Tibial nerve (tissue), 4 donors: Measurements from ENCODE around the gene TNRC6A. TPM values are rescaled to one million over a fixed set of nuclear protein-coding genes. Genes with fewer than 3 reads are reported as not detected.

Experiments used
- DNase-seq, 2 donors: peaks; one replicate each; pipeline ENCODE4 v3.0.0-alpha.2; 2019; ENCODE audit warnings: low spot score in 2 of 2
- H3K27ac ChIP-seq, 4 donors: fragments of 200-600 bp; sonication (generic) in 3 of 4; one replicate each; pipeline ENCODE4 v1.5.1; 2017 to 2019; ENCODE audit warnings: mild to moderate bottlenecking in 1 of 4
- H3K27me3 ChIP-seq, 2 donors: fragments of 200-600 bp; sonication (generic) in 1 of 2; one replicate each; pipeline versions ENCODE4 v1.5.1 to v1.6.0; 2017 to 2019
- H3K36me3 ChIP-seq, 3 donors: fragments of 200-600 bp; sonication (generic); one replicate each; pipeline ENCODE4 v1.5.1; 2018 to 2019
- H3K4me1 ChIP-seq, 4 donors: fragments of 200-600 bp; sonication (generic) in 3 of 4; one replicate each; pipeline ENCODE4 v1.5.1; 2017 to 2019
- H3K4me3 ChIP-seq, 4 donors: fragments of 200-600 bp; sonication (generic) in 3 of 4; one replicate each; pipeline ENCODE4 v1.5.1; 2017 to 2019; ENCODE audit warnings: mild to moderate bottlenecking in 1 of 4, moderate library complexity in 1 of 4
- H3K9me3 ChIP-seq, 4 donors: fragments of 200-600 bp; sonication (generic) in 3 of 4; one replicate each; pipeline ENCODE4 v1.5.1; 2017 to 2019
- CTCF ChIP-seq, 5 experiments: fragments of 200-600 bp in 3 of 5; fragments of 450-650 bp in 2 of 5; sonication (generic) in 3 of 5; IDR thresholded peaks; one replicate each; pipeline ENCODE4 v1.5.1; 2016 to 2019; ENCODE audit warnings: antibody characterized with exemption in 5 of 5, mild to moderate bottlenecking in 3 of 5, moderate library complexity in 2 of 5
- EP300 ChIP-seq, 2 donors: sonication (generic); formaldehyde crosslinking; IDR thresholded peaks; one replicate each; pipeline ENCODE4 v1.6.1; 2017; ENCODE audit warnings: antibody characterized with exemption in 2 of 2, mild to moderate bottlenecking in 1 of 2
- POLR2A ChIP-seq, 2 donors: fragments of 450-650 bp; IDR thresholded peaks; one replicate each; pipeline ENCODE4 v1.6.1; 2017; ENCODE audit warnings: antibody characterized with exemption in 2 of 2, mild to moderate bottlenecking in 2 of 2, moderate library complexity in 2 of 2
- WGBS, 2 donors: methylation state at CpG; one replicate each; pipeline ENCODE4 v1.1.5; 2018; 5-methylcytosine and 5-hydroxymethylcytosine counted together
- total RNA-seq, 4 donors: library from RNA; depleted of rRNA; stranded (reverse); fragments of >200 nt; gene quantifications; one replicate each; pipeline ENCODE4 v1.1.0, GENCODE V29; 2016

The TNRC6A gene
- total RNA-seq, 4 donors from 2014 or later, result 47.7 to 74.5 (median 59.6) TPM

- H3K27ac ChIP-seq, result no peak overlapping the region
- no peaks in the 10 kb centered on the region for H3K9me3 ChIP-seq
- H3K4me3 ChIP-seq, result no peak overlapping the region
- no peaks in the 10 kb centered on the region for H3K36me3 ChIP-seq
- WGBS, 2 donors, result 92 to 95% methylated on average over 6 of the region's 6 CpGs
- H3K27me3 ChIP-seq, result no peaks in the 10 kb centered on the region
- TF ChIP-seq POLR2A (IDR thresholded peaks at IDR 0.05), result no peak
- no peak for TF ChIP-seq CTCF (IDR thresholded peaks at IDR 0.05)
- no peak for TF ChIP-seq EP300 (IDR thresholded peaks at IDR 0.05)
- no peak for DNase-seq
- H3K4me1 ChIP-seq, result no peaks in the 10 kb centered on the region
These were observed 10.4 kb upstream of the TNRC6A start for GRCh38 chr16:24718967-24719521.

- DNase-seq, result no peak
- H3K9me3 ChIP-seq, result no peaks in the 10 kb centered on the region
- no peaks in the 10 kb centered on the region for H3K4me1 ChIP-seq
- no peak overlapping the region for H3K4me3 ChIP-seq
- TF ChIP-seq EP300 (IDR thresholded peaks at IDR 0.05) (no peak), POLR2A (IDR thresholded peaks at IDR 0.05) (no peak), CTCF (IDR thresholded peaks at IDR 0.05) (no peak)
- H3K27me3 ChIP-seq, result no peaks in the 10 kb centered on the region
- 92 to 95% methylated on average over 6 of the region's 6 CpGs for WGBS, 2 donors
- no peaks in the 10 kb centered on the region for H3K36me3 ChIP-seq
- H3K27ac ChIP-seq, result no peak overlapping the region
These were observed 7.6 kb upstream of the TNRC6A start for GRCh38 chr16:24721830-24722238.

- peaks cover 0 to 3% (median 1%) of the 10 kb centered on the region in 4 donors for H3K4me1 ChIP-seq
- TF ChIP-seq POLR2A (IDR thresholded peaks at IDR 0.05), result no peak
- TF ChIP-seq CTCF (IDR thresholded peaks at IDR 0.05), result no peak
- no peak for TF ChIP-seq EP300 (IDR thresholded peaks at IDR 0.05)
- H3K27me3 ChIP-seq, result no peaks in the 10 kb centered on the region
- no peak for DNase-seq
- no peaks in the 10 kb centered on the region for H3K36me3 ChIP-seq
- H3K27ac ChIP-seq, result no peak overlapping the region
- no peaks in the 10 kb centered on the region for H3K9me3 ChIP-seq
- no peak overlapping the region for H3K4me3 ChIP-seq
These were observed 5.8 kb upstream of the TNRC6A start for GRCh38 chr16:24723663-24724062.

GRCh38 chr16:24728011-24728410, 1.4 kb upstream of the TNRC6A start:
- H3K4me1 ChIP-seq, result peaks cover 0 to 30% (median 20%) of the 10 kb centered on the region in 4 donors
- no peak overlapping the region for H3K4me3 ChIP-seq
- H3K9me3 ChIP-seq, result no peaks in the 10 kb centered on the region
- no peak for DNase-seq
- TF ChIP-seq POLR2A (IDR thresholded peaks at IDR 0.05) (no peak), EP300 (IDR thresholded peaks at IDR 0.05) (no peak), CTCF (IDR thresholded peaks at IDR 0.05) (no peak)
- no peak overlapping the region for H3K27ac ChIP-seq
- H3K36me3 ChIP-seq, result peaks cover 0 to 6% (median 4%) of the 10 kb centered on the region in 3 donors
- WGBS, 2 donors, result 93% methylated on average over 18 of the region's 18 CpGs
- no peaks in the 10 kb centered on the region for H3K27me3 ChIP-seq

- Histone ChIP-seq H3K9me3 (no peaks in the 10 kb centered on the region), H3K36me3 (peaks cover 0 to 10% (median 4%) of the 10 kb centered on the region in 3 donors), H3K4me3 (peak overlapping the region; percentile 83 to 93 (median 88)), H3K4me1 (peaks cover 0 to 38% (median 23%) of the 10 kb centered on the region in 4 donors), H3K27me3 (no peaks in the 10 kb centered on the region), H3K27ac (peak overlapping the region; percentile 86 to 98 (median 96))
- WGBS, 2 donors, result 9 to 13% methylated on average over 8 of the region's 8 CpGs
- DNase-seq, result no peak
- TF ChIP-seq CTCF (IDR thresholded peaks at IDR 0.05) (no peak), POLR2A (IDR thresholded peaks at IDR 0.05) (no peak), EP300 (IDR thresholded peaks at IDR 0.05) (no peak)
These were observed 584 bp upstream of the TNRC6A start for GRCh38 chr16:24728891-24729242.
